DMS 273 (cell line): Measurements from ENCODE around the gene NKX1-1.
"Not testable (repeated sequence)": the region's sequence is repeated elsewhere in the genome, so short reads cannot be mapped to it uniquely, and the experiment has no call there.

Experiments used
- DNase-seq: peaks from one replicate; lab custom pipeline; 2025; ENCODE audit not compliant: unreplicated experiment; lab: John Stamatoyannopoulos, UW

NKX1-1 gene

GRCh38 chr4:1406394-1406980, at the start of gene NKX1-1:
Gene NKX1-1, minus strand, starts transcription at chr4:1406442. Its CDS starts 0 bp downstream, at chr4:1406442.
- peak; percentile 29 for DNase-seq

- DNase-seq: no peak
Observed at GRCh38 chr4:1453731-1454130, 47.5 kb upstream of the NKX1-1 start.

GRCh38 chr4:1452431-1453051, 46.3 kb upstream of the NKX1-1 start:
- no peak for DNase-seq

DNA sequence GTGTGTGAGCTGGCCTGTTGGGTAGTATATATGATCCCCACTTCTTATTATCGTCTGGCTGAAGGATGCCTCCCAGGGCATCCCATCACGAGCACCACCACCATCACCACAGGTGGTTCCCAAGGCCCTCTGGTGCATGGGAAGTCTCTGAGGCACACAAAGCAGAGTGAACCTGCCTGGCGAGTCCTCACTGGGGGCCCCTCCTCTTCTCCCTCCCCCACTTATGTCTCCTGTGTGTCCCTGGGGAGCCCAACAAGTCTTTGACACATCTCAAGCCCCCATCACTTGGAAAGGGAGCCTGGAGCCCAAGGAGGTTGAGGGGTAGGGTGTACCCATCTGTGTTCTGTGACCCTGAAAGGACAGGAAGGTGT, 45.5 kb upstream of the NKX1-1 start:
- no peak for DNase-seq

DNA sequence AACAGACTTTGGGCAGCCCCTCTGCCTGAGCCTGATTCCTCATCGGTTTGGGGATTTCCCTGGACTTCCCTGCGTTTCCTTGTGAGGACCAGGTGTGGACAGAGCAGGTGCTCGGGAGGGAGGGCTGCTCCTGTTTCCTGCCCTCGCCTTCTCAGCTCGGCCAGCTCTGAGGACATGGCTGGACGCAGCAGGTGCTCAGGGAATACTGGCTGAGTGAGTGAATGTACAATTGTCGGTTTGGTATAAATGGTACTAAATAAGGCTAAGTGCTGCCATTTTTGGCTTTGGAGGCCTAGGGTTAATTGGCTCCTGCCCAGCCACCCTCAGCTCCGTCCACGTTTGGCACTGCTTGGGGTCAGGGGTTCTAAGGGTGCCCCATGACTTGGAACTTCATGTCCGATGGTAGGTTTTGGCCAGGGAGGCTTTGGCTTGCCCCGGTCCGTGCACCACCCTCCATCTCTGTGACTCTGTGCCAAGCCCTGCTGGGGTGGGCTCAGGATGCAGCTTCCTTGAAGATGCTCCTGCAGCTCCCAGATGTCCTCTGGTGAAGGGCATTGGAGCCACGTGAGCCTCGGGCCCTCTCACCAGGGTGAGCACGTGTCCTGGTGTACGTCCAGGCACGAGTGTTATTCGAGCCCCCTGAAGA, 45.0 kb upstream of the NKX1-1 start:
- no peak for DNase-seq

DNA sequence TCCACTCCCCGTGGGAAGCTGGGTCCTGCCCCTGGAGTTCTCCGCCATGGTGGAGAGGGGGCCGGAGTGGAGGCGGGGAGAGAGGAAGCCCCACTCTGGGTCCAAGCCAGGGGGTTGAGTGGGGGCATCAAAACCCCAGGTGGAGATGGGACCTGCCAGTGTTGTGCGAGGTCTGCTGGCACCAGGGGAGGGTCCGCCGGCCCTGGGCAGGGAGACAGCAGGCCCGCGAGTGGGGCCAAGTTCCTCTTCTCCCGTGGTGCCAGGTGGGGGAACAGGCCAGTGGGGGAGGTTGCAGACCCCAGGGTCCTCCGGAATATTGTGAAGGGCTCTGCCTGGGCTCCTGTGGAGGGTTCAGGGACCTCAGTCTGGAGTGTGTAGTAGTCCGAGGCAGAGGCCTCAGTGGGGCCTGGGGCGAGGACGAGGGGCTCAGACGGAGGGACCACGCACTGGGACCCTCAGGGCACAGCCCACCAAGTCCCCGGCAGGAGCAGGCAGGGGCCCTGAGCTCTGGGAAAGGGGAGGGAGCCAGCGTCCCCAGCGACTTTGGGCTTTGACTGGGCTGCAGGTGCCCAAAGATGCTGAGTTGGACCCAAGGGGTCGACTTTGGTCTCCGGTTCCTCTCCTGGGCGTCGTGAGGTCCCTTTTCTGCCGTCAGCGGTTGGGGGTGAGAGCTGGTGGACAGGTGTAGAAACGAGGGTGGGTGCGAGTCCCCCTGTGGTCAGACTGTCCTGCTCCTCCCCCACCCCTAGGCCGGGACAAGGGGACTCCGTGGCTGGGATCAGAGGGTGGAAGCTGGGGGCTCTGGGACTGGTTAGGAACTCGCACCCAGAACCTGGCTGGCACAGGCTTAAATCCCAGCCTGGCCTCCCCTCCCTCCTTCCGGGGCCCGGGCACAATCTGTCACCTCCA, 43.8 kb upstream of the NKX1-1 start:
- no peak for DNase-seq

DNA sequence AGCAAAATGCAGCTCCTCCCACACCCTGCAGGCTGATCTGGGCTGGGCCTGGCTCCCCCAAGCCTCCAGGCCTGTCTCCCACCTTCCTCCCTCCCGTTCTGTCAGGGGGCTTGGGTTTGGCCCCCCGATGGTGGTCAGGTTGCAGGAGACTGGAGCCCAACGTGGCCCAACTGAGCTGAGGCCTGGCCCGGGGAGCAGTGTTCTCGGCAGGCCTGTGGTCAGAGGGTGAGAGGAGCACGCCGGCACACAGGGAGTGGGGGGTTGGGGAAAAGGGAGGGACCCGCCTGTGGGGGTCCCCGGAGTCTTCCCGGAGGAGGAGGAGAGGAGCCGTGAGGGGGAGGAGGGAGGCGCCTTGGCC, 43.2 kb upstream of the NKX1-1 start:
- no peak for DNase-seq

DNA sequence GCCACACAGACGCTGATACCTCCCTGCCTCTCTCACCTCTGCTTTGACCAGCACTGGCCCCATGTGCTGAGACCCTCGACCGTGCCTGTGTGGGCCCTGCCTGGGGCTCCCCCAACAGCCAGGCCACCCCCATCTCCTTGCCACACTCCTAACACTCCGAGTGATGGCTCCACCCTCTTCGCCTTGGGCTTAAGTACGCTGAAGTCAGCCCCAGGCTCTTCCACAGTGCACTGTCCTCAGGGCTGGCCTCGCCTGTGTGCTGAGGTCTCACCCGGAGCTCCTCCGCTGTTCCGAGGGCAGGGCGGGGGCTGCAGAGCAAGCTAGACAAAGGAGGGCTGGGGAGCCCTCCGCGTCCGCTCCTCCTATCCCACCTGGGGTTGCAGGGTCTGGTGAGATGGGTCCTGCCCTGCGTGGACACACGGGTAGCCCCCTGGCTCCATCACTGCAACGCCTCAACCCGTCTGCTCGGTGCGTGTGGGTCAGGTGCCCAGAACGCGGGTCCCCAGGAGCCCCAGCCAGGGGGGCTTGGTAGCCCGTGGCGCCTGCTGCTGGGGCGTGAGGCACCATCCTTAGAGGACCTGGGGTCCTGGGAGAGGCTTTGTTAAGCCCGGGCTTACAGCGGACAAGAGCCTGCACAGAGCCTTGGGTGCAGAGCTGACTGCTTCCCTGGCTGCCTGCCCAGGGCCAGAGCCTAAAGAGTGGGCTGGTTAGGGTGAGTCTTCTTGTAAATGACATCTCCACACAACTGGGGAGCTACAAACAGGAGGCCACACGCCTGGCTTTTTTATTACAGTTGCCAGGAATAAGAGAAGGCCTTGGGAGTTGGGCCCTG, 42.6 kb upstream of the NKX1-1 start:
- no peak for DNase-seq

GRCh38 chr4:1447676-1448588, 41.7 kb upstream of the NKX1-1 start:
- DNase-seq: no peak

DNA sequence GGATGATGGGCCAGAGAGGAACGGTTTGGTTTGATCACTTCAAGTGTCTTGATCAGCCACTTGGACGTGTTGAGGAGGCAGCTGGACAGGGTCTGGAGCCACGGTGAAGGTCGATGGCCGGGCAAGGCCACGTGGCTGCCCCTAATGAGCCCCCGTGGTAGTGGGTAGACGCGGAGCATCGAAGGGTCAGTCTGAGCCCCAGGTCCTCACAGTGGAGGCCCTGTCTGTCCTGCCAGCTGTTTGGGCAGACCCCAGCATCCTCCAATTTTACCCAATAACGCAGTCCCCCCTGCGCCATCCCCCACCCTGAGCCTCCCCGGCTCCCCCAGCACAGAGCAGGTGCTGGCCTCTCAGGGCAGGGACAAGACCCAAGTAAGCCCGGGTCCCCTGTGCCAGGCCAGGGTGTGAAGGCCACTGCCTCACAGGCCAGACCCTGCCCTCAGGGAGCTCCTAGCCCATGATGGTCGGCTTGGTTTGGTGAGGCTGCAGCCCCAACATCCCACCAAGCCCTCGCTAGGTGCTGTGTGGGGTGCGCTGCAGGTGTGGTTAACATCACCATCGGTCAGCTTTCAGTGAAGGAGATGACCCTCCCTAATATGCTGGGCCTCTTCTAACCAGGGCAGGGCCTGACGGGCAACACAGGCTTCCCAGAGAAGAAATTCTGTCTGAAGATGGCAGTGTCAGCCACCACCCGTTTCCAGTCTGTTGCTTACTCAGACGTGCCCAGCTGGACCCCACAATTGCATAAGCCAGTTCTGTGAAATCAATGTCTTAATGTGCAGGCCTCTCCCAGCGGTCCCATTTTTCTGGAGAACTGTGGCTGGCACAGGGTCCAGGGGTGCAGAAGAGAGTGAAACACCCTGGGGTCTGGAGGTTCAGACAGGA, 40.5 kb upstream of the NKX1-1 start:
- no peak for DNase-seq

DNA sequence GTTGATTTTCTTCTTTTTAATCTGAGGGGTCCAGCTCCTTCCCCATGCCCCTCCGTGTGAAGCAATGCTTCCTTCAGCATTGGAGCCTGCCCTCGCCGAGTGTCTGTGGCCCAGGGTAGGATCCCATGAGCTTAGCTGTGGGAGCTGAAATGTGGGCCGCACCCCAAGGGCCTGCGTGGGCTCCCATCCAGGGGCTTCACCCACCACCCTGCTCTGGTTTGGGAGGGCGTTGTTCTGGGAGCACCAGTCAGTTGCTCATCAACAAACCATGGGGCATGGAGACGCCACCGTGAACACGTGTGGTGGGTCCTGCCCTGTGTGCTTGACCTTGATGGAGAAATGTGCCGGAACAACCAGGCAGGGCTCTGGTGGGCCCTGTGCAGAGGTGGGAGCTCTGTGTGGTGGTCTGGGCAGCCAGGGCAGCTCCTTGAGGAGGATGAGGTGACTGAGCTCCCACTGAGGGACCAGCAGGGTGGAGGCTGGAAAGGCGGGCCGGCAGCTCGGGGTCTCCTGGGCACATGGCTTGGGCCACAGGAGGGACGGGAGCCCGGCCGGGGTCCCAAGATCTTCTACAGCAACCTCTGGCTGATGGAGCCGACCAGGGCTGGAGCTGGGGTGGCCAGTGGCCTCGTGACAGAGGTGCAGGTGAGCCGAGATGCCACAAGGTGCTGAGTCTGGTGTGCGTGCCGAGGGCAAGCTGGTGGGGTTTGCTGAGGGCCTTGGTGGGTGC, 39.6 kb upstream of the NKX1-1 start:
- DNase-seq: no peak

DNA sequence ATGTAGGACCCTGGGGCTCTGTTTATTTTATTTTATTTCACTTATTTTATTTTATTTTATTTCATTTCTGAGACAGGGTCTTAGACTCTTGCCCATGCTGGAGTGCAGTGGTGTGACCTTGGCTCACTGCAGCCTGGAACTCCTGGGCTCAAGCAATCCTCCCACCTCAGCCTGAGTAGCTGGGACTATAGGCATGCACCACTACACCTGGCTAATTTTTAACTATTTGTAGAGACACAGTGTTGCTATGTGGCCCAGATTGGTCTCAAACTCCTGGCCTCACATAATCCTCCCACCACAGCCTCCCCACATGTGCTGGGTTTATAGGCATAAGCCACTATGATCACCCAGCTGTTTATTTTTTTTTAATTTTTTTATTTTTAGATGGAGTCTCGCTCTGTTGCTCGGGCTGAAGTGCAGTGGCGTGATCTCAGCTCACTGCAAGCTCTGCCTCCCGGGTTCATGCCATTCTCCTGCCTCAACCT, 37.5 kb upstream of the NKX1-1 start:
- DNase-seq: not testable (repeated sequence)

DNA sequence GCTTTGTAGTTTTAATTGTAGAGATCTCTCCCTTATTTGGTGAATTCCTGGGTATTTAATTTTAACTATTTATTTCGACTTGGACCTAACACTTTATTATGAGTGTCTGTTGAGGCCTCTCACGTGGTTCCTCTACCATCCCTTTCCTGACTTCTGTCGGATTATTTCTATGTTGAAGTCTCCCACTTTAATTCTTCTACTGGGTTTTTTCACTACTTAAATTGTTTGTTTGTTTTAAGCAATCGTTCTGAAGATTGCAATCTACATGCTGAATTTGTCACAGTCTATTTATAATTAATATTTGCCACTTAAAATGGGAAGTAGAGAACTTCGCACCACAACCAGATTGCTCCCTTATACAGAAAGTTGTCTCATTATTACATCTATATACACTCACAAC, 20.8 kb upstream of the NKX1-1 start:
- no peak for DNase-seq

- DNase-seq: no peak
Observed at GRCh38 chr4:1421657-1422056, 15.4 kb upstream of the NKX1-1 start.

DNA sequence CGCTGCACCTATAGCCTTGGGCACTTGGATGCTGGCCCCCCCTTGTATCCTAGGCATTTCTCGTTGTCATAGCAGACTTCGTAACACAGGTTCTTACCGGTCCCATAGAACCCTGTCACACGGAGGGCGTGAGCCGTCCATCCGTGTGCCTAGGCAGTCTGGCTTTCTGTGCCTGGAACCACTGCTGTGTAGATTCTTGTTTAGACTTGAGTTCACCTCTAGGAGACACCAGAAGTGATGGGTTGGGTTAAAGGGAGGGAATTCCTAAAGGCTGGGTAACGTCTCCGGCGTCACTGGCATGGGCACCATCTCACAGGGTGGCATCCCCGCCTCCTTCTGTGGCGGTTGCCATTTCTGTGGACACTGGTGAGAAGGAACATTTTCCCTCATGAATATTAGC, 13.5 kb upstream of the NKX1-1 start:
- no peak for DNase-seq

- DNase-seq: no peak
Observed at GRCh38 chr4:1418494-1419285, 12.4 kb upstream of the NKX1-1 start.
